Measurements from ENCODE around the gene TRIM40.

The TRIM40 gene

GRCh38 chr6:30150671-30151395, 14.9 kb downstream of the TRIM40 start:
- DNase-seq: no peak

DNA sequence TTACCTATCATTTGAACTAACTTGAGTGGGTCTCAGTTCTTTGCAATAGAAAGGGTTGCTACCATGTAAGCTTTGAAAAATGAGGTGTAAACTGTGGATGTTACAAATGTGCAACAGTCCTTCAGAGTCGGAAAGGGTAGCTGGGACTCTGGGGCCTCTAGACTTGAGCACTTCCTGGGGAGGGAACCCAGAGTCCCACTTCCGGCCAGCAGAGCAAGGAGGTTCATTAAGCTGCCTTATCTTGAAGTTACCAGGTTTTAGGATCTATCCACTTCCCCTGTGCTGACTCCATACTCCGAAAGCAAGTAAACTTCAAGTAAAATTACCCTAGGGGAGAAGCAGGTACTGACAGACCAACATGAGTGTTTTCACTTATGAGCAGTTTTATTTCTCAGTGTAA, 15.6 kb downstream of the TRIM40 start:
- DNase-seq: no peak

GRCh38 chr6:30152016-30152673, 16.2 kb downstream of the TRIM40 start:
- DNase-seq: no peak

DNA sequence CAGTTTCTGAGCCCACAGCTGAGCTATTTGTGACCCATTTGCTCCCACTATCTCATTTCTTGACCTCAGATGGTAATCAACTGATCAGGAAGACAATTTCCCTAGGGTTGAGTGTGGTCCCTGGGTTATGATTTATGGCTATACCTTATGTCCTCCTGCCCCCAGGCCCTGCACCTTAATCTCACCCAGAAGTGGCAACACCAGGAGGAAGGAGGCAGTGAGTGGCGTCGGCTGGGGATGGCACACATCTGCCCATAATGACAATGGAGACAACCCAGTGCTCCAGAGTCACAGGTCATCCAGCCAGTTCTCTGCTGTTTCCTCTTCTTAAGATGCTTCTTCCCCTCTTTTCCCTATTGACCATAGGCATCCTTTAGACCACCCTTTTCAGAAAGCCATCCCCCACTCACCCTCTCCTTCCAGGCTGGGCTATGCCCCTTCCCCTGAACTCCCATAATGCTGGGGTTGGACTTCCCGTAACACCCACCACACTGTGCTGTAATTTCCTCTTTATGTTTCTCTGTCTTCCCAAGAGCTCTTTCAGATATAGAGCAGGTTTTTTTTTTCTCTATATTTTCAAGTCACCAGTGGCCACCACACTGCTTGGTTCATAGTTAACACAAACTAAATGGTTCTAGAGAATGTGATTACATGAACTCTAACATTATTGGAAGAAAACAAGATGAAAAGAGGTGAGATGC, 17.1 kb downstream of the TRIM40 start:
- no peak for DNase-seq

- no peak for DNase-seq
Measured at GRCh38 chr6:30154061-30154460, 18.1 kb downstream of the TRIM40 start.

- no peak for DNase-seq
Measured at GRCh38 chr6:30154709-30155519, 19.0 kb downstream of the TRIM40 start.

GRCh38 chr6:30155520-30156261, 19.8 kb downstream of the TRIM40 start:
- DNase-seq: no peak

DNA sequence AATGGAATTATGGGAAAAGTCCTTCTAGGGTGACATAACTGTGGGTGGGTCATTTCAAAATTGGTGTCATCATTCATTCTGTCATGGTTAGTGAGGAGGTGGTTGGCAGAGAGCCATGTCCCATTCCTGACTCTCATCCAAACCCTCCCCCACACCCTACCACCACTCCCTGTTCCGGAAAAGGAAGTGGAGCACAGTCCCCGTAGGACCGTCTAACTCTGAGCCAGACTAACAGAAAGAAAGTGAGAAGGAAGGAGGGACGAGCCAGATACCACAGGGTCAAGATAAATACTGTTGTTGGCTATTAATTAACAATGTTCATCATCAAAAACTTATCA, 20.3 kb downstream of the TRIM40 start:
- DNase-seq: no peak

DNA sequence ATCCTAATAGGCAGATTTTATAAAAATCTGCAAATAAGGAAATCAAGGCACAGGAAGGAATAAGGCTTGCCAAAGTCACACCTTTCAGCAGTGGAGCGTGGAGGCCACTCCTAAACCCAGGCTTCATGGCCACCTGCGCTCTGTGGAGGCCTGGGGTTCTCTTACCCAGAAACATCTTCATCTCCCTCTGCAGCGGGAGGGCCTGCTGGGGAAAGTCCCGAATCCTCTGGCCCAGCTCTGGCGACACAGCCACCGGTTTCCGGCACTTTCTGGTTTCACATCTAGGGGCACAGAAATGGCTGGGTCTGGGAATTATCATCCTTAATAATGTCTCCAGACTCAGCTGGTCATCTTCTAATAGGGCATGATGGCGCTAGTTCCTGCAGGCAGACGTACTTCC, 20.8 kb downstream of the TRIM40 start:
- DNase-seq: no peak

DNA sequence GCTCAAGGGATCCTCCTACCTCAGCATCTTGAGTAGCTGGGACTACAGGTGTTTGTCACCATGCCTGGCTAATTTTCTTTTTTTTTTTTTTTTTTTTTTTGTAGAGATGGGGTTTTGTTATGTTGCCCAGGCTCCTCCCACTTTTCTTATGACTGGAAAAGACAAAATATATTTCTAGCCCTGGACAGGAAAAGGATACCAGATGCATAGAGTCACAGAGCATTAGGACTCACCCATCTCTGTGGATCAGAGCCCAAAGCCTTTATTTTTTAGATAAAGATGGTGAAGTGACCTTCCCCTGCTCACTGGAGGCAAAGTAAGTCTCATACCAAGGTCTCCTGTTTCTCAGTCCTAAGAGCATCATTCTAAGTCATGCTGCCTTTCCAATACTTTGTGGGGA, 21.6 kb downstream of the TRIM40 start:
- DNase-seq: no peak

GRCh38 chr6:30157999-30158398, 22.1 kb downstream of the TRIM40 start:
- no peak for DNase-seq

DNA sequence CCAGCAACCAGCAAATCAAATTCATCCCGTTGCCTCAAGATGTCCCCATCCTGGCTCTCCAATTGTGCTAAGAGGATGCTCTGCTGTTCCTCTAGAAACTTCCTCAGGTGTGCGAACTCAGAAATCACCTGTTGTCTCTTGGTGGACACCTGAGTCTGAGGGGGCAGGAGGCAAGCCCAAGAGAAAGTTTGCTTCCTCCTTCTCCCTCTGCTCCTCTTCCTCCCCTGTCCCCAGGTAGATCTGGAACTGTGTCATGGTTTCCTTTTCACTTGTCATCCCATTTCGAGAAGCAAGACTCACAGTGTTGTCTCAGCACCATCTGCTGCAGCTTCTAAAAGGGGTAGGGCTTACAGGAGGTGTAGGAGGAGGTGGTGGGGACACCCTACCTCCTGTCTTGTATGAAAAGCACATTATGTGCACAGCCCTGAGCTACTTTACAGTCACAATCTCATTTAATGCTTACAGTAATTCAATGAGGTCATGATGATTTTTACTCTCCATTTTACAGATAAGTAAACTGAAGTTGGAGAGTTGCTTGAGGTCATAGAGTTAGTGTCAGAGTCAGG, 22.6 kb downstream of the TRIM40 start:
- DNase-seq: no peak

GRCh38 chr6:30160008-30160784, 24.3 kb downstream of the TRIM40 start:
- DNase-seq: no peak

GRCh38 chr6:30160785-30161531, 25.0 kb downstream of the TRIM40 start, which contains the start of gene TRIM10:
TSS of gene TRIM10 (minus strand) at chr6:30161211. CDS start at chr6:30160858, 353 bp downstream.
- DNase-seq: no peak

- no peak for DNase-seq
Measured at GRCh38 chr6:30162265-30163089, 26.5 kb downstream of the TRIM40 start.

DNA sequence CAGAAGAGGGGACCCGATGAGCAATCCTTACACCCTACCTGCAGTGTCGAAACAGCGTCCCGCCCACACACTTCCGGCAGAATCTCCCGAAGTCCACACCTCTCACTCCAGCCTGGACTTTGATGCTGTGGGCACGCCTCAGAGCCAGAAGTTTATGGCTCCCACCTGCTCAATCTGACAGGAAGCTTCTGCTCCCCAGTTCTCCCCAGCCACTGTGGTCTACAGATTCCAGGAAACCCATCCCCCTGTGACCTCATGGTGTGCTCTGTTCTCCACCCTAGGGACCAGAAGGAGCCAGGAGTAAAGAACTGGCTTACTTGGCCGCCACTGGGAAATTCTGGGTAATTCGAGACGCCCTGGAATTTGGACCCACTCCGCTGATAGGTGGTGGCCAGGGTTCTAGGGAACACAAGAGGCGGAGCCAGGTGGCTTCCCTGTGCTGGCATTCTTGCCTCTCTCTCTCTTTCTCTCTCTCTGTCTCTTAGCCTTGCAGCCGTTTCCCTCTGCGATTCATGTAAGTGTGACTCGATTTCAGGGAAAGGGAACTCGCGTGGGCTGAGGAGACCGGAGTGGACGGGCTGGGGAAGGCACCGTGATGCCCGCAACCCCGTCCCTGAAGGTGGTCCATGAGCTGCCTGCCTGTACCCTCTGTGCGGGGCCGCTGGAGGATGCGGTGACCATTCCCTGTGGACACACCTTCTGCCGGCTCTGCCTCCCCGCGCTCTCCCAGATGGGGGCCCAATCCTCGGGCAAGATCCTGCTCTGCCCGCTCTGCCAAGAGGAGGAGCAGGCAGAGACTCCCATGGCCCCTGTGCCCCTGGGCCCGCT, 27.4 kb downstream of the TRIM40 start, which contains the start of gene TRIM15:
TRIM15 (plus strand) TSS at position 457 of the 828 bp plus-strand sequence; CDS start at position 596, 139 bp downstream.
- no peak for DNase-seq

DNA sequence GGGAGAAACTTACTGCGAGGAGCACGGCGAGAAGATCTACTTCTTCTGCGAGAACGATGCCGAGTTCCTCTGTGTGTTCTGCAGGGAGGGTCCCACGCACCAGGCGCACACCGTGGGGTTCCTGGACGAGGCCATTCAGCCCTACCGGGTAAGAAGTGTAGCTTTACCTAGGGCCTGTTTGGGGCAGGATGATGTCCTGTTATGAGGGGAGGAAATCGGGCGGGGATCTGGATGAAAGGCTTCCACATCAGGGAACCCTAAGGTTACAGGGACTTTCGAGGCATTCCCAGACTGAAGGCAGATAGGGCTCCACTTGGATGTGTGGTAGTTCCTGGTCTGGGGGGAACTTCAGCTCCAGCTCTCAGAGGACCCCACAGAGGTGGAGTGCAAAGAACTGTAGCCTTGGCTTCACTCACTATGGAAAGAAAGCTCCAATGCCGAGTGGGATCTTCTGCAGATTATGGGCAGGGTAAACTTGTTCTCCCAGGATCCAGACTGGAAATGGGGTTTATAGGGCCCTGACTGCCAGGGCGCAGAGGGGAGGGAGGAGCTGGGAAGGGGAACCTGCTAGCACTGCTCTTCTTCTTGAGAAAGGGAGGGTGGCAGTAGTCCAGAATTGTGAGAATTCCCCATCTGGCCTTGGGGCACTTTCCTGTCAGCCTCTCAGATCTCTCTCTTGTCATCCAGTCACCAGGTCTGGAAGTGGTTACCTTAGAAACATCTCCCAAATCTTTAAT, 28.1 kb downstream of the TRIM40 start:
- DNase-seq: no peak

DNA sequence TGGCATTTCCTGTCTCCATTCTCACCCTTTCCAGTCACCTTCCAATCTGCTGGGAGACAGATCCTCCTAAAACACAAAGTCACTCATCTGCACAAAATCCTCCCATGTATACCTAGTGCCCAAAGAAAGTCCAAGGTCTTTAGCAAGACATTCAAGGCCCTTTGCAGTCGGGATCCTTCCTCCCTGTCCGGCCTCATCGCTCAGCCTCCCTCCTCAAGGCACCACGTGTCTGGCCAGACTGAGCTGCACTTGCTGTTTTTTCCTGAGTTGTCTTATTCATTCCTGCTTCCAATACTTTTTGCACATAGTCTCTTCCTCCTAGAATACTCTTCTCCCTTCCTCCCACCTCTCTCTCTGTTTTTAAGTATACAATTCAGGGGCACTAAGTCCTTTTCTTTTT, 28.8 kb downstream of the TRIM40 start:
- DNase-seq: no peak

Measured in effector CD4-positive, alpha-beta T cell (primary cell).